Measurements from ENCODE around the gene TRIM37.

TRIM37 gene

GRCh38 chr17:59030811-59031210, 75.9 kb downstream of the TRIM37 start:
- Histone ChIP-seq H3K27ac (ENCODE audit: low read depth, low read length) (no peak overlapping the region), H3K27me3 (ENCODE audit: control insufficient read depth, insufficient read depth, low read length) (no peaks in the 10 kb centered on the region), H3K36me3 (ENCODE audit: control insufficient read depth, insufficient read depth, low read length) (peaks cover 41% of the 10 kb centered on the region), H3K4me1 (ENCODE audit: control insufficient read depth, insufficient read depth, low read length) (no peaks in the 10 kb centered on the region), H3K4me3 (ENCODE audit: low read depth, low read length) (no peak overlapping the region), H3K9me3 (ENCODE audit: control insufficient read depth, insufficient read depth, low read depth, low read length) (no peaks in the 10 kb centered on the region), H3K9ac (ENCODE audit: low read length) (no peak overlapping the region)

- H3K36me3 ChIP-seq (ENCODE audit: control insufficient read depth, insufficient read depth, low read length), result peaks cover 38% of the 10 kb centered on the region
- H3K27ac ChIP-seq (ENCODE audit: low read depth, low read length), result no peak overlapping the region
- H3K9ac ChIP-seq (ENCODE audit: low read length), result no peak overlapping the region
- H3K4me3 ChIP-seq (ENCODE audit: low read depth, low read length), result no peak overlapping the region
- H3K4me1 ChIP-seq (ENCODE audit: control insufficient read depth, insufficient read depth, low read length), result no peaks in the 10 kb centered on the region
- H3K27me3 ChIP-seq (ENCODE audit: control insufficient read depth, insufficient read depth, low read length), result no peaks in the 10 kb centered on the region
- H3K9me3 ChIP-seq (ENCODE audit: control insufficient read depth, insufficient read depth, low read depth, low read length), result no peaks in the 10 kb centered on the region
These were observed 78.4 kb downstream of the TRIM37 start for GRCh38 chr17:59028328-59028727.

GRCh38 chr17:59027750-59028149, 78.9 kb downstream of the TRIM37 start:
- no peaks in the 10 kb centered on the region for H3K9me3 ChIP-seq (ENCODE audit: control insufficient read depth, insufficient read depth, low read depth, low read length)
- no peak overlapping the region for H3K9ac ChIP-seq (ENCODE audit: low read length)
- H3K27me3 ChIP-seq (ENCODE audit: control insufficient read depth, insufficient read depth, low read length), result no peaks in the 10 kb centered on the region
- H3K36me3 ChIP-seq (ENCODE audit: control insufficient read depth, insufficient read depth, low read length), result peaks cover 35% of the 10 kb centered on the region
- H3K4me1 ChIP-seq (ENCODE audit: control insufficient read depth, insufficient read depth, low read length), result no peaks in the 10 kb centered on the region
- H3K4me3 ChIP-seq (ENCODE audit: low read depth, low read length), result no peak overlapping the region
- no peak overlapping the region for H3K27ac ChIP-seq (ENCODE audit: low read depth, low read length)

GRCh38 chr17:59026176-59026939, 80.3 kb downstream of the TRIM37 start:
- Histone ChIP-seq H3K4me1 (ENCODE audit: control insufficient read depth, insufficient read depth, low read length) (no peaks in the 10 kb centered on the region), H3K9me3 (ENCODE audit: control insufficient read depth, insufficient read depth, low read depth, low read length) (no peaks in the 10 kb centered on the region), H3K27ac (ENCODE audit: low read depth, low read length) (no peak overlapping the region), H3K9ac (ENCODE audit: low read length) (no peak overlapping the region), H3K4me3 (ENCODE audit: low read depth, low read length) (no peak overlapping the region), H3K36me3 (ENCODE audit: control insufficient read depth, insufficient read depth, low read length) (peaks cover 24% of the 10 kb centered on the region), H3K27me3 (ENCODE audit: control insufficient read depth, insufficient read depth, low read length) (no peaks in the 10 kb centered on the region)

GRCh38 chr17:59024916-59025315, 81.8 kb downstream of the TRIM37 start:
- H3K4me1 ChIP-seq (ENCODE audit: control insufficient read depth, insufficient read depth, low read length), result no peaks in the 10 kb centered on the region
- no peak overlapping the region for H3K9ac ChIP-seq (ENCODE audit: low read length)
- H3K27me3 ChIP-seq (ENCODE audit: control insufficient read depth, insufficient read depth, low read length), result no peaks in the 10 kb centered on the region
- peaks cover 23% of the 10 kb centered on the region for H3K36me3 ChIP-seq (ENCODE audit: control insufficient read depth, insufficient read depth, low read length)
- H3K4me3 ChIP-seq (ENCODE audit: low read depth, low read length), result no peak overlapping the region
- H3K9me3 ChIP-seq (ENCODE audit: control insufficient read depth, insufficient read depth, low read depth, low read length), result no peaks in the 10 kb centered on the region
- no peak overlapping the region for H3K27ac ChIP-seq (ENCODE audit: low read depth, low read length)

- Histone ChIP-seq H3K36me3 (ENCODE audit: control insufficient read depth, insufficient read depth, low read length) (peaks cover 22% of the 10 kb centered on the region), H3K4me1 (ENCODE audit: control insufficient read depth, insufficient read depth, low read length) (no peaks in the 10 kb centered on the region), H3K27ac (ENCODE audit: low read depth, low read length) (no peak overlapping the region), H3K4me3 (ENCODE audit: low read depth, low read length) (no peak overlapping the region), H3K9ac (ENCODE audit: low read length) (no peak overlapping the region), H3K9me3 (ENCODE audit: control insufficient read depth, insufficient read depth, low read depth, low read length) (no peaks in the 10 kb centered on the region), H3K27me3 (ENCODE audit: control insufficient read depth, insufficient read depth, low read length) (no peaks in the 10 kb centered on the region)
These were observed 88.7 kb downstream of the TRIM37 start for GRCh38 chr17:59018019-59018418.

- Histone ChIP-seq H3K4me1 (ENCODE audit: control insufficient read depth, insufficient read depth, low read length) (no peaks in the 10 kb centered on the region), H3K9me3 (ENCODE audit: control insufficient read depth, insufficient read depth, low read depth, low read length) (no peaks in the 10 kb centered on the region), H3K27me3 (ENCODE audit: control insufficient read depth, insufficient read depth, low read length) (no peaks in the 10 kb centered on the region), H3K4me3 (ENCODE audit: low read depth, low read length) (no peak overlapping the region), H3K9ac (ENCODE audit: low read length) (no peak overlapping the region), H3K36me3 (ENCODE audit: control insufficient read depth, insufficient read depth, low read length) (peaks cover 40% of the 10 kb centered on the region), H3K27ac (ENCODE audit: low read depth, low read length) (no peak overlapping the region)
These were observed 94.7 kb downstream of the TRIM37 start for GRCh38 chr17:59011975-59012374.

- H3K27ac ChIP-seq (ENCODE audit: low read depth, low read length), result no peak overlapping the region
- no peak overlapping the region for H3K9ac ChIP-seq (ENCODE audit: low read length)
- no peaks in the 10 kb centered on the region for H3K27me3 ChIP-seq (ENCODE audit: control insufficient read depth, insufficient read depth, low read length)
- H3K4me1 ChIP-seq (ENCODE audit: control insufficient read depth, insufficient read depth, low read length), result no peaks in the 10 kb centered on the region
- peaks cover 27% of the 10 kb centered on the region for H3K36me3 ChIP-seq (ENCODE audit: control insufficient read depth, insufficient read depth, low read length)
- no peak overlapping the region for H3K4me3 ChIP-seq (ENCODE audit: low read depth, low read length)
- H3K9me3 ChIP-seq (ENCODE audit: control insufficient read depth, insufficient read depth, low read depth, low read length), result no peaks in the 10 kb centered on the region
These were observed 96.7 kb downstream of the TRIM37 start for GRCh38 chr17:59010026-59010425.

- no peak overlapping the region for H3K9ac ChIP-seq (ENCODE audit: low read length)
- no peak overlapping the region for H3K27ac ChIP-seq (ENCODE audit: low read depth, low read length)
- no peaks in the 10 kb centered on the region for H3K27me3 ChIP-seq (ENCODE audit: control insufficient read depth, insufficient read depth, low read length)
- no peaks in the 10 kb centered on the region for H3K9me3 ChIP-seq (ENCODE audit: control insufficient read depth, insufficient read depth, low read depth, low read length)
- H3K4me1 ChIP-seq (ENCODE audit: control insufficient read depth, insufficient read depth, low read length), result no peaks in the 10 kb centered on the region
- peaks cover 22% of the 10 kb centered on the region for H3K36me3 ChIP-seq (ENCODE audit: control insufficient read depth, insufficient read depth, low read length)
- H3K4me3 ChIP-seq (ENCODE audit: low read depth, low read length), result no peak overlapping the region
These were observed 97.9 kb downstream of the TRIM37 start for GRCh38 chr17:59008737-59009136.

GRCh38 chr17:59007995-59008394, 98.7 kb downstream of the TRIM37 start:
- Histone ChIP-seq H3K27ac (ENCODE audit: low read depth, low read length) (no peak overlapping the region), H3K27me3 (ENCODE audit: control insufficient read depth, insufficient read depth, low read length) (no peaks in the 10 kb centered on the region), H3K9me3 (ENCODE audit: control insufficient read depth, insufficient read depth, low read depth, low read length) (no peaks in the 10 kb centered on the region), H3K4me1 (ENCODE audit: control insufficient read depth, insufficient read depth, low read length) (no peaks in the 10 kb centered on the region), H3K36me3 (ENCODE audit: control insufficient read depth, insufficient read depth, low read length) (peaks cover 22% of the 10 kb centered on the region), H3K4me3 (ENCODE audit: low read depth, low read length) (no peak overlapping the region), H3K9ac (ENCODE audit: low read length) (no peak overlapping the region)

GRCh38 chr17:59004338-59005111, 102.2 kb downstream of the TRIM37 start:
- H3K36me3 ChIP-seq (ENCODE audit: control insufficient read depth, insufficient read depth, low read length), result peaks cover 9% of the 10 kb centered on the region
- H3K9me3 ChIP-seq (ENCODE audit: control insufficient read depth, insufficient read depth, low read depth, low read length), result no peaks in the 10 kb centered on the region
- no peaks in the 10 kb centered on the region for H3K4me1 ChIP-seq (ENCODE audit: control insufficient read depth, insufficient read depth, low read length)
- H3K4me3 ChIP-seq (ENCODE audit: low read depth, low read length), result no peak overlapping the region
- no peak overlapping the region for H3K9ac ChIP-seq (ENCODE audit: low read length)
- no peaks in the 10 kb centered on the region for H3K27me3 ChIP-seq (ENCODE audit: control insufficient read depth, insufficient read depth, low read length)
- no peak overlapping the region for H3K27ac ChIP-seq (ENCODE audit: low read depth, low read length)

Measured in HUES6 (cell line).